SK-N-SH (cell line): ENCODE measurements around the gene TPRA1. TPM values are rescaled to one million over a fixed set of nuclear protein-coding genes. Genes with fewer than 3 reads are reported as not detected.

ENCODE experiments used
- CTCF ChIA-PET: fragments of 300-600, 350-600 bp; formaldehyde crosslinking; extraction: SDS; loops from one replicate; lab custom pipeline; 2021; lab: Yijun Ruan, JAX
- POLR2A ChIA-PET: fragments of 350-600 bp; sonication (Branson Sonifier 250); formaldehyde crosslinking; extraction: SDS; loops from one replicate; lab custom pipeline; 2020; ENCODE audit warnings: antibody characterized with exemption, inconsistent platforms; lab: Yijun Ruan, JAX
- DNase-seq: peaks from one replicate; pipeline ENCODE4 v3.0.0; 2012
- H2AFZ ChIP-seq: fragments of 200-600 bp; sonication (generic); 2 replicates; pipeline ENCODE4 v1.8.1; 2016; ENCODE audit warnings: antibody characterized with exemption, mild to moderate bottlenecking, low read depth
- H3F3A ChIP-seq: fragments of 200-600 bp; sonication (generic); replicated peaks from 2 replicates; pipeline ENCODE3; 2016; ENCODE audit warnings: antibody characterized with exemption, mild to moderate bottlenecking; ENCODE audit not compliant: insufficient read depth
- H3K27ac ChIP-seq, 2 experiments: fragments of 200-500 bp in 1 of 2; fragments of 200-600 bp in 1 of 2; sonication (Bioruptor generic) in 1 of 2; sonication (generic), shearing (Covaris generic) in 1 of 2; 2 replicates each; pipeline versions ENCODE4 v1.5.1 to v1.6.1; 2014 to 2016; ENCODE audit warnings: low read depth in 2 of 2, inconsistent platforms in 1 of 2, low read length in 1 of 2, mild to moderate bottlenecking in 1 of 2, mixed read lengths in 1 of 2
- H3K27me3 ChIP-seq: fragments of 200-600 bp; sonication (generic), shearing (Covaris generic); 2 replicates; pipeline ENCODE4 v1.6.1; 2016; ENCODE audit warnings: mixed run types; ENCODE audit not compliant: insufficient read depth
- H3K36me3 ChIP-seq, 2 experiments: fragments of 200-500 bp in 1 of 2; fragments of 200-600 bp in 1 of 2; sonication (Bioruptor generic) in 1 of 2; sonication (generic) in 1 of 2; replicated peaks in 1 of 2; 2 replicates each; pipeline versions ENCODE3 to v1.5.1; 2014 to 2016; ENCODE audit warnings: low read length in 1 of 2, mild to moderate bottlenecking in 1 of 2; ENCODE audit not compliant: insufficient read depth in 2 of 2, control insufficient read depth in 1 of 2
- H3K4me1 ChIP-seq, 2 experiments: fragments of 200-500 bp in 1 of 2; fragments of 200-600 bp in 1 of 2; sonication (Bioruptor generic) in 1 of 2; sonication (generic), shearing (Covaris generic) in 1 of 2; 2 replicates each; pipeline versions ENCODE4 v1.5.1 to v1.6.1; 2014 to 2016; ENCODE audit warnings: low read depth in 1 of 2, low read length in 1 of 2, mixed run types in 1 of 2; ENCODE audit not compliant: insufficient read depth in 2 of 2, control insufficient read depth in 1 of 2
- H3K4me2 ChIP-seq: fragments of 200-600 bp; sonication (generic), shearing (Covaris generic); 2 replicates; pipeline ENCODE4 v1.6.1; 2017; ENCODE audit warnings: mixed run types
- H3K4me3 ChIP-seq, 2 experiments: fragments of 200-500 bp in 1 of 2; fragments of 200-600 bp in 1 of 2; sonication (Bioruptor generic) in 1 of 2; sonication (generic), shearing (Covaris generic) in 1 of 2; 2 replicates each; pipeline versions ENCODE4 v1.5.1 to v1.8.1; 2014 to 2016; ENCODE audit warnings: low read depth in 2 of 2, inconsistent platforms in 1 of 2, low read length in 1 of 2, mild to moderate bottlenecking in 1 of 2, mixed read lengths in 1 of 2, moderate library complexity in 1 of 2
- H3K79me2 ChIP-seq: fragments of 200-600 bp; sonication (generic); 2 replicates; pipeline ENCODE4 v1.8.1; 2017; ENCODE audit warnings: mild to moderate bottlenecking; ENCODE audit not compliant: insufficient read depth
- H3K9ac ChIP-seq: fragments of 200-600 bp; sonication (generic); 2 replicates; pipeline ENCODE4 v1.6.1; 2017; ENCODE audit warnings: mixed run types
- H3K9me2 ChIP-seq: fragments of 200-600 bp; sonication (generic); 2 replicates; pipeline ENCODE4 v1.6.1; 2017; ENCODE audit warnings: mixed run types
- H3K9me3 ChIP-seq: fragments of 200-600 bp; sonication (generic); 2 replicates; pipeline ENCODE4 v1.6.1; 2017; ENCODE audit warnings: mixed run types, mild to moderate bottlenecking, moderate library complexity
- H4K20me1 ChIP-seq: fragments of 200-600 bp; sonication (generic); 2 replicates; pipeline ENCODE4 v1.6.1; 2017; ENCODE audit warnings: mild to moderate bottlenecking, mixed run types; ENCODE audit not compliant: insufficient read depth
- CHD2 ChIP-seq: fragments of 150-350 bp; IDR thresholded peaks from 2 replicates; pipeline ENCODE4 v1.6.1; 2018; ENCODE audit warnings: low read length; ENCODE audit not compliant: partially characterized antibody
- EP300 ChIP-seq, 2 experiments: IDR thresholded peaks; 2 replicates each; pipeline versions ENCODE4 v1.4.0 to v1.6.1; 2012; ENCODE audit warnings: borderline replicate concordance in 1 of 2, low read depth in 1 of 2, low read length in 1 of 2
- EZH2phosphoT487 ChIP-seq: fragments of 200-600 bp; sonication (generic); IDR thresholded peaks from 2 replicates; pipeline ENCODE4 v1.6.1; 2017; ENCODE audit warnings: low read depth, mixed run types, mild to moderate bottlenecking, antibody characterized with exemption, moderate library complexity, borderline replicate concordance
- FOXJ3 ChIP-seq: sonication (generic); formaldehyde crosslinking; IDR thresholded peaks from 2 replicates; pipeline ENCODE4 v1.5.1; 2020; ENCODE audit warnings: mild to moderate bottlenecking, missing genetic modification reagents
- FOXM1 ChIP-seq: IDR thresholded peaks from 2 replicates; pipeline ENCODE4 v1.4.0; 2012; ENCODE audit warnings: low read depth, mild to moderate bottlenecking
- GABPA ChIP-seq: IDR thresholded peaks from 2 replicates; pipeline ENCODE4 v1.4.0; 2012; ENCODE audit warnings: low read depth, mild to moderate bottlenecking
- GATA2 ChIP-seq: sonication (generic); formaldehyde crosslinking; IDR thresholded peaks from 2 replicates; pipeline ENCODE4 v1.5.0; 2020; ENCODE audit warnings: mild to moderate bottlenecking, missing genetic modification reagents
- MAX ChIP-seq: IDR thresholded peaks from 2 replicates; pipeline ENCODE4 v1.4.0; 2012; ENCODE audit warnings: low read depth
- PBX3 ChIP-seq: IDR thresholded peaks from 2 replicates; pipeline ENCODE4; 2012
- RCOR1 ChIP-seq: fragments of 150-350 bp; IDR thresholded peaks from 2 replicates; pipeline ENCODE4 v1.6.1; 2017; ENCODE audit warnings: antibody characterized with exemption, low read length
- REST ChIP-seq: IDR thresholded peaks from 2 replicates; pipeline ENCODE4 v1.6.1; 2012; ENCODE audit warnings: mild to moderate bottlenecking, low read depth, low read length, moderate library complexity
- RFX5 ChIP-seq: IDR thresholded peaks from 2 replicates; pipeline ENCODE4 v1.6.1; 2012; ENCODE audit warnings: mild to moderate bottlenecking, improper control_type of control experiment, low read length
- RXRA ChIP-seq: IDR thresholded peaks from 2 replicates; pipeline ENCODE4 v1.4.0; 2012; ENCODE audit warnings: low read depth, mild to moderate bottlenecking, borderline replicate concordance
- SIN3A ChIP-seq: IDR thresholded peaks from 2 replicates; pipeline ENCODE4 v1.6.1; 2012; ENCODE audit warnings: low read depth, mild to moderate bottlenecking, low read length, moderate library complexity, borderline replicate concordance
- YY1 ChIP-seq: IDR thresholded peaks from 2 replicates; pipeline ENCODE4 v1.4.0; 2012; ENCODE audit warnings: low read depth, mild to moderate bottlenecking
- ZBTB33 ChIP-seq: IDR thresholded peaks from 2 replicates; pipeline ENCODE4 v1.4.0; 2012; ENCODE audit warnings: low read depth, borderline replicate concordance
- WGBS: methylation state at CpG from one replicate; pipeline ENCODE4 v1.1.6; 2017; ENCODE audit warnings: low lambda C conversion rate; 5-methylcytosine and 5-hydroxymethylcytosine counted together
- polyA plus RNA-seq, 3 experiments: library from polyadenylated mRNA; depleted of rRNA; stranded (reverse); fragments of >200 nt; gene quantifications; 2 replicates each; pipeline ENCODE4 v1.2.3, GENCODE V29; 2012

TPRA1 gene
- polyA plus RNA-seq, 1 of the 3 experiments (the other 2 are of a cell fraction): 26.3 TPM

GRCh38 chr3:127543441-127543840 is 47.1 kb downstream of the TPRA1 start:
- Histone ChIP-seq H3K4me3 (no peak overlapping the region), H3K4me1 (peaks cover 0 to 29% of the 10 kb centered on the region in 2 experiments; a peak in 1 of 4 replicates), H3K27me3 (no peaks in the 10 kb centered on the region), H3F3A (no peaks in the 10 kb centered on the region), H4K20me1 (no peaks in the 10 kb centered on the region), H2AFZ (no peak overlapping the region), H3K36me3 (no peaks in the 10 kb centered on the region), H3K9me3 (no peaks in the 10 kb centered on the region), H3K9ac (no peak overlapping the region), H3K4me2 (no peak overlapping the region), H3K9me2 (no peaks in the 10 kb centered on the region), H3K79me2 (no peaks in the 10 kb centered on the region), H3K27ac (no peak overlapping the region)
- DNase-seq: no peak
- CTCF ChIA-PET: interaction anchor here (0.6 to 7.5 kb wide), 34 partner anchors 8 to 1021 kb away, joined by 3 to 72 read pairs (median 4); partner anchors contain the start of genes TPRA1 and TXNRD3
- 87% methylated on average over 12 of the region's 12 CpGs for WGBS
- POLR2A ChIA-PET: no interaction called here
- no peak for TF ChIP-seq ZBTB33
- TF ChIP-seq FOXJ3: no peak
- no peak for TF ChIP-seq SIN3A
- no peak for TF ChIP-seq MAX
- no peak for TF ChIP-seq FOXM1
- TF ChIP-seq PBX3: no peak
- no peak for TF ChIP-seq EZH2phosphoT487
- no peak for TF ChIP-seq RXRA
- TF ChIP-seq RCOR1: no peak
- no peak for TF ChIP-seq GABPA
- TF ChIP-seq EP300 (IDR thresholded peaks at IDR 0.05; ENCODE audit: borderline replicate concordance in 1 of 2, low read depth in 1 of 2, low read length in 1 of 2): no peak
- no peak for TF ChIP-seq GATA2 (CRISPR knock-in tag)
- no peak for TF ChIP-seq CHD2
- TF ChIP-seq RFX5: no peak
- no peak for TF ChIP-seq REST
- no peak for TF ChIP-seq YY1
